H1 (cell line): ENCODE data around the gene MAP2K5. TPM values are rescaled to one million over a fixed set of nuclear protein-coding genes. Genes with fewer than 3 reads are reported as not detected.

Experiments used
- CHD7 ChIP-seq: fragments of 300-600 bp; sonication (generic); IDR thresholded peaks from 2 replicates; pipeline ENCODE4 v1.7.1; 2012; ENCODE audit warnings: low read length, moderate library complexity, mild to moderate bottlenecking, inconsistent platforms; ENCODE audit not compliant: insufficient replicate concordance
- CTBP2 ChIP-seq: IDR thresholded peaks from 2 replicates; pipeline ENCODE4 v1.7.0; 2011; ENCODE audit warnings: borderline replicate concordance, mild to moderate bottlenecking, moderate library complexity, mixed read lengths, low read length; ENCODE audit not compliant: insufficient read depth, insufficient read length
- FOSL1 ChIP-seq: IDR thresholded peaks from 2 replicates; pipeline ENCODE4 v1.6.1; 2011; ENCODE audit warnings: mild to moderate bottlenecking, low read depth, low read length, moderate library complexity; ENCODE audit not compliant: insufficient read depth
- HDAC6 ChIP-seq: IDR thresholded peaks from one replicate; pipeline ENCODE4 v1.7.1; 2012; ENCODE audit warnings: low read depth, mild to moderate bottlenecking, inconsistent platforms, low read length, moderate library complexity
- MAX ChIP-seq: IDR thresholded peaks from 2 replicates; pipeline ENCODE4 v1.6.1; 2012; ENCODE audit warnings: inconsistent platforms
- PHF8 ChIP-seq: fragments of 200-600 bp; sonication (generic); conservative IDR thresholded peaks from 2 replicates; pipeline ENCODE4 v1.7.1; 2012; ENCODE audit warnings: low read depth, mild to moderate bottlenecking, inconsistent platforms, low read length, moderate library complexity
- SP4 ChIP-seq: IDR thresholded peaks from 2 replicates; pipeline ENCODE4 v1.6.1; 2012; ENCODE audit warnings: low read length, inconsistent platforms
- ZNF274 ChIP-seq: IDR thresholded peaks from 2 replicates; pipeline ENCODE4 v1.7.0; 2012; ENCODE audit warnings: low read length, borderline replicate concordance; ENCODE audit errors: extremely low read depth
- polyA plus RNA-seq, 7 experiments: library from polyadenylated mRNA; depleted of rRNA in 3 of 7; stranded (reverse) in 5 of 7; unstranded in 2 of 7; fragments of >200 nt in 5 of 7; fragments of 200-250 nt in 2 of 7; gene quantifications; 1 replicate in 5 of 7; 2 replicates in 1 of 7; 4 replicates in 1 of 7; pipeline versions ENCODE4 v1.2.1 to v1.2.3, GENCODE V29; 2011 to 2013; ENCODE audit warnings: missing spikeins in 2 of 7, mixed read lengths in 2 of 7
- total RNA-seq: library from RNA; stranded (reverse); fragmentation: NEBNext Ultra II Directional; extraction: Animal tissue kit (Norgen Biotek cat#: 25700); gene quantifications from 2 replicates; pipeline ENCODE4 v1.2.1, GENCODE V29; 2021

Gene MAP2K5
- total and polyA plus RNA-seq, 2 of the 8 experiments (the other 6 are each of a cell fraction or from before 2014, with no cell fraction given), result 4.4 to 15.8 TPM

GRCh38 chr15:67730135-67730534 lies 187.6 kb downstream of the MAP2K5 start (continued):
- TF ChIP-seq CHD7 (no peak), PHF8 (no peak), FOSL1 (no peak), MAX (no peak), HDAC6 (no peak), SP4 (no peak), CTBP2 (no peak), ZNF274 (no peak)
